H9 (cell line): ENCODE results near the gene EIF4E2. TPM values are rescaled to one million over a fixed set of nuclear protein-coding genes. Genes with fewer than 3 reads are reported as not detected.

Experiments
- DNase-seq: peaks from one replicate; pipeline ENCODE4 v3.0.0-alpha.2; 2017
- H2AFZ ChIP-seq: one replicate; pipeline ENCODE4 v1.6.1; 2013; ENCODE audit warnings: mild to moderate bottlenecking, low read length, control low read depth, moderate library complexity
- H2AK5ac ChIP-seq: 2 replicates; pipeline ENCODE4 v1.6.1; 2013; ENCODE audit warnings: low read length, control low read depth, mixed read lengths; ENCODE audit not compliant: insufficient read length
- H2BK120ac ChIP-seq: one replicate; pipeline ENCODE4 v1.6.1; 2013; ENCODE audit warnings: low read depth, mild to moderate bottlenecking, low read length, control low read depth, inconsistent platforms; ENCODE audit not compliant: poor library complexity, severe bottlenecking
- H2BK12ac ChIP-seq: 2 replicates; pipeline ENCODE4 v1.6.1; 2013; ENCODE audit warnings: low read length, control low read depth, mixed read lengths, low read depth; ENCODE audit not compliant: insufficient read length
- H2BK15ac ChIP-seq: 2 replicates; pipeline ENCODE4 v1.6.1; 2013; ENCODE audit warnings: low read depth, low read length, control low read depth
- H2BK20ac ChIP-seq: one replicate; pipeline ENCODE4 v1.6.1; 2013; ENCODE audit warnings: low read depth, mild to moderate bottlenecking, low read length, control low read depth, inconsistent platforms; ENCODE audit not compliant: poor library complexity, severe bottlenecking
- H2BK5ac ChIP-seq: 2 replicates; pipeline ENCODE4 v1.6.1; 2013; ENCODE audit warnings: low read length, control low read depth, mixed read lengths; ENCODE audit not compliant: insufficient read length
- H3K14ac ChIP-seq: 2 replicates; pipeline ENCODE4 v1.6.1; 2013; ENCODE audit warnings: low read length, control low read depth; ENCODE audit not compliant: insufficient read depth
- H3K18ac ChIP-seq: 2 replicates; pipeline ENCODE4 v1.6.1; 2013; ENCODE audit warnings: low read depth, mild to moderate bottlenecking, mixed read lengths, low read length, control low read depth; ENCODE audit not compliant: insufficient read length
- H3K23ac ChIP-seq: 2 replicates; pipeline ENCODE4 v1.6.1; 2013; ENCODE audit warnings: low read length, control low read depth, mixed read lengths, low read depth; ENCODE audit not compliant: insufficient read length
- H3K23me2 ChIP-seq: 2 replicates; pipeline ENCODE4 v1.6.1; 2013; ENCODE audit warnings: low read depth, mild to moderate bottlenecking, mixed read lengths, low read length, control low read depth; ENCODE audit not compliant: insufficient read length, poor library complexity, severe bottlenecking
- H3K27ac ChIP-seq: 2 replicates; pipeline ENCODE4 v1.5.1; 2013; ENCODE audit warnings: low read length, control low read depth, mixed read lengths, low read depth; ENCODE audit not compliant: insufficient read length
- H3K27me3 ChIP-seq: 2 replicates; pipeline ENCODE4 v1.6.1; 2013; ENCODE audit warnings: low read length, control low read depth, inconsistent platforms; ENCODE audit not compliant: insufficient read depth
- H3K4ac ChIP-seq: 2 replicates; pipeline ENCODE4 v1.6.1; 2013; ENCODE audit warnings: low read depth, mild to moderate bottlenecking, control low read depth, inconsistent platforms, low read length, moderate library complexity
- H3K4me1 ChIP-seq: 2 replicates; pipeline ENCODE4 v1.6.1; 2013; ENCODE audit warnings: low read length, control low read depth, inconsistent platforms; ENCODE audit not compliant: insufficient read depth
- H3K4me2 ChIP-seq: 2 replicates; pipeline ENCODE4 v1.6.1; 2013; ENCODE audit warnings: low read length, control low read depth, mixed read lengths; ENCODE audit not compliant: insufficient read length, insufficient read depth
- H3K56ac ChIP-seq: 2 replicates; pipeline ENCODE4 v1.6.1; 2013; ENCODE audit warnings: low read depth, mild to moderate bottlenecking, mixed read lengths, low read length, control low read depth; ENCODE audit not compliant: insufficient read length
- H3K79me1 ChIP-seq: 2 replicates; pipeline ENCODE4 v1.6.1; 2013; ENCODE audit warnings: low read depth, mild to moderate bottlenecking, moderate library complexity, low read length, control low read depth, inconsistent platforms; ENCODE audit not compliant: insufficient read depth, poor library complexity, severe bottlenecking
- H3K79me2 ChIP-seq: 2 replicates; pipeline ENCODE4 v1.6.1; 2013; ENCODE audit warnings: low read length, control low read depth, inconsistent platforms; ENCODE audit not compliant: insufficient read depth
- H3K9ac ChIP-seq: 2 replicates; pipeline ENCODE4 v1.6.1; 2013; ENCODE audit warnings: low read length, control low read depth, mixed read lengths; ENCODE audit not compliant: insufficient read length; ENCODE audit errors: extremely low read depth
- H3K9me3 ChIP-seq: one replicate; pipeline ENCODE4 v1.6.1; 2013; ENCODE audit warnings: low read depth, low read length, inconsistent platforms; ENCODE audit not compliant: control insufficient read depth
- H3T11ph ChIP-seq: one replicate; pipeline ENCODE4 v1.6.1; 2013; ENCODE audit warnings: mild to moderate bottlenecking, low read length, control low read depth, inconsistent platforms
- H4K20me1 ChIP-seq: one replicate; pipeline ENCODE4 v1.6.1; 2013; ENCODE audit not compliant: control insufficient read depth, insufficient read length, insufficient read depth
- H4K5ac ChIP-seq: 2 replicates; pipeline ENCODE4 v1.6.1; 2013; ENCODE audit warnings: low read depth, mild to moderate bottlenecking, mixed read lengths, low read length, control low read depth; ENCODE audit not compliant: insufficient read length
- H4K8ac ChIP-seq: replicated peaks from 2 replicates; pipeline ENCODE4 v1.6.1; 2013; ENCODE audit warnings: low read length, control low read depth, mixed read lengths, low read depth; ENCODE audit not compliant: insufficient read length
- H4K91ac ChIP-seq: 2 replicates; pipeline ENCODE4 v1.6.1; 2013; ENCODE audit warnings: low read depth, mild to moderate bottlenecking, moderate library complexity, mixed read lengths, low read length, control low read depth; ENCODE audit not compliant: insufficient read length
- H3K27ac Mint-ChIP-seq, 3 experiments: 2 replicates in 2 of 3; 3 replicates in 1 of 3; pipeline ENCODE4 v1.8.0; 2020 to 2021; ENCODE audit warnings: mixed read lengths in 3 of 3, mild to moderate bottlenecking in 1 of 3, moderate library complexity in 1 of 3
- H3K27me3 Mint-ChIP-seq: 2 replicates; pipeline ENCODE4 v1.8.0; 2021; ENCODE audit warnings: low read depth, mild to moderate bottlenecking, moderate library complexity, mixed read lengths
- H3K36me3 Mint-ChIP-seq, 3 experiments: 2 replicates in 2 of 3; 3 replicates in 1 of 3; pipeline ENCODE4 v1.8.0; 2020 to 2021; ENCODE audit warnings: low read depth in 3 of 3, mixed read lengths in 3 of 3; ENCODE audit not compliant: insufficient read depth in 1 of 3
- H3K4me1 Mint-ChIP-seq, 2 experiments: 2 replicates each; pipeline ENCODE4 v1.8.0; 2020; ENCODE audit warnings: mixed read lengths in 2 of 2
- H3K4me3 Mint-ChIP-seq, 2 experiments: 2 replicates in 1 of 2; 3 replicates in 1 of 2; pipeline ENCODE4 v1.8.0; 2020 to 2021; ENCODE audit warnings: mild to moderate bottlenecking in 2 of 2, mixed read lengths in 2 of 2, moderate library complexity in 1 of 2
- H3K9me3 Mint-ChIP-seq, 2 experiments: 2 replicates in 1 of 2; 3 replicates in 1 of 2; pipeline ENCODE4 v1.8.0; 2020; ENCODE audit warnings: mild to moderate bottlenecking in 2 of 2, mixed read lengths in 2 of 2, moderate library complexity in 1 of 2
- WGBS: extraction: QIAGEN DNeasy Blood & Tissue Kit; methylation state at CpG from one replicate; pipeline ENCODE4 v1.1.7; 2013; ENCODE audit warnings: missing lambda C conversion rate, low lambda C conversion rate, mixed read lengths; ENCODE audit not compliant: insufficient read length; ENCODE audit errors: extremely low coverage; 5-methylcytosine and 5-hydroxymethylcytosine counted together
- total RNA-seq: library from RNA; stranded (reverse); gene quantifications from 2 replicates; pipeline ENCODE4 v1.2.1, GENCODE V29; 2021
- TF ChIP-seq, protein P1 (sequence below): fragments of 200-600 bp; sonication (generic); conservative IDR thresholded peaks from 3 replicates; pipeline ENCODE4 v1.8.0; 2021; ENCODE audit warnings: antibody characterized with exemption, mild to moderate bottlenecking

EIF4E2 gene
- total RNA-seq, 1 experiment from 2014 or later: 109 TPM

DNA sequence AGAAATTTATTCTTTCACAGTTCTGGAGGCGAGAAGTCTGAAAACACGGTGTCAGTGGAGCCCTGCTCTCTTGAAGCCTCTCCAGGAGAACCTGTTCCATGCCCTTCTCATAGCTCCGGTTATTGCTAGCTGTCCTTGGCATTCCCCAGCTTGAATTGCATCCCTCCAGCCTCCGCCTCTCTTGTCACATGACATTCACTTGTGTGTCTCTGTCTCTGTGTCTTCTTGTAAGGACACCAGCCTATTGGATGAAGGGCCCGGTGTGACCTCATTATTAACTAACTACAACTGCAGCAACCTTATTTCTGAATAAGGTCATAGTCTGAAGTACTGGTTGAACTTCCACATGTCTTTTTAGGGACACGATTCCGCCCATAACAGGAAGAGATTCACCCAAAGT is 34.9 kb upstream of the EIF4E2 start:
- Histone ChIP-seq H4K91ac (no peak overlapping the region), H3T11ph (no peak overlapping the region), H2AK5ac (no peak overlapping the region), H3K23me2 (no peaks in the 10 kb centered on the region), H4K20me1 (no peaks in the 10 kb centered on the region), H3K56ac (no peak overlapping the region), H3K4me2 (no peak overlapping the region), H4K8ac (no peak overlapping the region), H3K9me3 (no peaks in the 10 kb centered on the region), H2BK20ac (no peak overlapping the region), H3K18ac (no peak overlapping the region), H2BK12ac (no peak overlapping the region), H3K27ac (no peak overlapping the region), H4K5ac (no peak overlapping the region), H2AFZ (no peak overlapping the region), H3K4ac (no peak overlapping the region), H3K27me3 (no peaks in the 10 kb centered on the region), H3K79me1 (no peaks in the 10 kb centered on the region), H2BK15ac (no peak overlapping the region), H3K9ac (no peak overlapping the region), H2BK120ac (no peak overlapping the region), H2BK5ac (no peak overlapping the region), H3K4me1 (no peaks in the 10 kb centered on the region), H3K14ac (no peak overlapping the region), H3K79me2 (no peaks in the 10 kb centered on the region), H3K23ac (no peak overlapping the region)
- Mint-ChIP-seq H3K4me3 (no peak overlapping the region), H3K27ac (no peak overlapping the region), H3K4me1 (peaks cover 17 to 34% of the 10 kb centered on the region in 2 experiments), H3K9me3 (no peaks in the 10 kb centered on the region; a peak in 1 of 5 replicates), H3K36me3 (no peaks in the 10 kb centered on the region), H3K27me3 (peaks cover 31% of the 10 kb centered on the region)
- WGBS: no CpG with 5 or more reads among the region's 7 CpGs
- no peak for DNase-seq
- TF ChIP-seq, protein P1, sequence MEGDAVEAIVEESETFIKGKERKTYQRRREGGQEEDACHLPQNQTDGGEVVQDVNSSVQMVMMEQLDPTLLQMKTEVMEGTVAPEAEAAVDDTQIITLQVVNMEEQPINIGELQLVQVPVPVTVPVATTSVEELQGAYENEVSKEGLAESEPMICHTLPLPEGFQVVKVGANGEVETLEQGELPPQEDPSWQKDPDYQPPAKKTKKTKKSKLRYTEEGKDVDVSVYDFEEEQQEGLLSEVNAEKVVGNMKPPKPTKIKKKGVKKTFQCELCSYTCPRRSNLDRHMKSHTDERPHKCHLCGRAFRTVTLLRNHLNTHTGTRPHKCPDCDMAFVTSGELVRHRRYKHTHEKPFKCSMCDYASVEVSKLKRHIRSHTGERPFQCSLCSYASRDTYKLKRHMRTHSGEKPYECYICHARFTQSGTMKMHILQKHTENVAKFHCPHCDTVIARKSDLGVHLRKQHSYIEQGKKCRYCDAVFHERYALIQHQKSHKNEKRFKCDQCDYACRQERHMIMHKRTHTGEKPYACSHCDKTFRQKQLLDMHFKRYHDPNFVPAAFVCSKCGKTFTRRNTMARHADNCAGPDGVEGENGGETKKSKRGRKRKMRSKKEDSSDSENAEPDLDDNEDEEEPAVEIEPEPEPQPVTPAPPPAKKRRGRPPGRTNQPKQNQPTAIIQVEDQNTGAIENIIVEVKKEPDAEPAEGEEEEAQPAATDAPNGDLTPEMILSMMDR: no peak
